ENCODE data around the gene BRCA1. TPM values are rescaled to one million over a fixed set of nuclear protein-coding genes. Genes with fewer than 3 reads are reported as not detected.

Gene BRCA1
- total RNA-seq, 4 donors from 2014 or later: 2.4 to 8.8 (median 3.0) TPM

GRCh38 chr17:43031666-43032065, 93.5 kb downstream of the BRCA1 start:
- ATAC-seq (ENCODE audit: low FRiP score): no peak
- DNase-seq (ENCODE audit: low spot score): no peak
- TF ChIP-seq CTCF (IDR thresholded peaks at IDR 0.05): no peak

GRCh38 chr17:43030137-43030767, 94.9 kb downstream of the BRCA1 start:
- no peak for DNase-seq (ENCODE audit: low spot score)
- no peak for ATAC-seq (ENCODE audit: low FRiP score)
- no peak for TF ChIP-seq CTCF (IDR thresholded peaks at IDR 0.05)

- TF ChIP-seq CTCF (IDR thresholded peaks at IDR 0.05): no peak
- DNase-seq (ENCODE audit: low spot score) (no peak), ATAC-seq (ENCODE audit: low FRiP score) (no peak)
Measured at GRCh38 chr17:43028221-43028861, 96.8 kb downstream of the BRCA1 start.

- DNase-seq (ENCODE audit: low spot score): no peak
- ATAC-seq (ENCODE audit: low FRiP score): no peak
- TF ChIP-seq CTCF (IDR thresholded peaks at IDR 0.05): no peak
Measured at GRCh38 chr17:43027091-43028032, 97.8 kb downstream of the BRCA1 start.

GRCh38 chr17:43026595-43026994, 98.6 kb downstream of the BRCA1 start:
- DNase-seq (ENCODE audit: low spot score) (no peak), ATAC-seq (ENCODE audit: low FRiP score) (no peak)
- TF ChIP-seq CTCF (IDR thresholded peaks at IDR 0.05): no peak

GRCh38 chr17:43025766-43026537, 99.2 kb downstream of the BRCA1 start:
- no peak for DNase-seq (ENCODE audit: low spot score)
- no peak for ATAC-seq (ENCODE audit: low FRiP score)
- no peak for TF ChIP-seq CTCF (IDR thresholded peaks at IDR 0.05)

Measured in omental fat pad (tissue), 4 donors.